ENCODE results near the gene PRKN. TPM values are rescaled to one million over a fixed set of nuclear protein-coding genes. Genes with fewer than 3 reads are reported as not detected.

Gene PRKN
- total RNA-seq, 1 experiment from 2014 or later: 2.0 TPM

GRCh38 chr6:161432546-161432945 lies 1295.0 kb downstream of the PRKN start:
- Histone ChIP-seq H3K23ac (ENCODE audit: insufficient read length, low read depth, low read length) (no peak overlapping the region), H3T11ph (ENCODE audit: low read length) (no peak overlapping the region), H4K5ac (ENCODE audit: insufficient read length, low read depth, low read length) (no peak overlapping the region), H2BK120ac (ENCODE audit: low read depth, low read length, poor library complexity, severe bottlenecking) (no peak overlapping the region), H3K79me2 (ENCODE audit: insufficient read depth, low read length) (no peaks in the 10 kb centered on the region), H2BK20ac (ENCODE audit: low read depth, low read length, poor library complexity, severe bottlenecking) (no peak overlapping the region), H3K27me3 (ENCODE audit: insufficient read depth, low read length) (no peaks in the 10 kb centered on the region), H3K9me3 (ENCODE audit: control insufficient read depth, low read depth, low read length) (no peaks in the 10 kb centered on the region), H2AFZ (ENCODE audit: low read length) (no peak overlapping the region), H3K56ac (ENCODE audit: insufficient read length, low read depth, low read length) (no peak overlapping the region), H2AK5ac (ENCODE audit: insufficient read length, low read length) (no peak overlapping the region), H4K91ac (ENCODE audit: insufficient read length, low read depth, low read length) (no peak overlapping the region), H3K79me1 (ENCODE audit: insufficient read depth, low read depth, low read length, poor library complexity, severe bottlenecking) (no peaks in the 10 kb centered on the region), H3K14ac (ENCODE audit: insufficient read depth, low read length) (no peak overlapping the region), H2BK5ac (ENCODE audit: insufficient read length, low read length) (no peak overlapping the region), H3K4me1 (ENCODE audit: insufficient read depth, low read length) (no peaks in the 10 kb centered on the region), H3K9ac (ENCODE audit: extremely low read depth, insufficient read length, low read length) (no peak overlapping the region), H4K20me1 (ENCODE audit: control insufficient read depth, insufficient read depth, insufficient read length) (no peaks in the 10 kb centered on the region), H2BK15ac (ENCODE audit: low read depth, low read length) (no peak overlapping the region), H3K27ac (ENCODE audit: insufficient read length, low read depth, low read length) (no peak overlapping the region), H3K18ac (ENCODE audit: insufficient read length, low read depth, low read length) (no peak overlapping the region), H3K23me2 (ENCODE audit: insufficient read length, low read depth, low read length, poor library complexity, severe bottlenecking) (no peaks in the 10 kb centered on the region), H4K8ac (replicated peaks; ENCODE audit: insufficient read length, low read depth, low read length) (no peak overlapping the region), H2BK12ac (ENCODE audit: insufficient read length, low read depth, low read length) (no peak overlapping the region), H3K4ac (ENCODE audit: low read depth, low read length) (no peak overlapping the region), H3K4me2 (ENCODE audit: insufficient read depth, insufficient read length, low read length) (no peak overlapping the region)
- peaks cover 9 to 12% of the 10 kb centered on the region in 2 experiments; a peak in 4 of 5 replicates for H3K9me3 Mint-ChIP-seq
- H3K27me3 Mint-ChIP-seq (ENCODE audit: low read depth): peaks cover 8% of the 10 kb centered on the region
- WGBS (ENCODE audit: extremely low coverage, insufficient read length, low lambda C conversion rate): no CpG with 5 or more reads among the region's 3 CpGs
- no peak for DNase-seq
- peaks cover 7 to 20% of the 10 kb centered on the region in 2 experiments for H3K4me1 Mint-ChIP-seq
- no peak overlapping the region for H3K4me3 Mint-ChIP-seq
- peaks cover 0 to 7% (median 2%) of the 10 kb centered on the region in 3 experiments; a peak in 4 of 7 replicates for H3K36me3 Mint-ChIP-seq (ENCODE audit: insufficient read depth in 1 of 3, low read depth in 3 of 3)
- no peak for TF ChIP-seq CTCF (conservative IDR thresholded peaks at IDR 0.05)
- no peak overlapping the region for H3K27ac Mint-ChIP-seq
